Hepatocyte (in vitro differentiated cells): Measurements from ENCODE around the gene MAP7D3. TPM values are rescaled to one million over a fixed set of nuclear protein-coding genes. Genes with fewer than 3 reads are reported as not detected.

Experiments used
- DNase-seq: peaks from one replicate; pipeline ENCODE4 v3.0.0-alpha.2; 2016; ENCODE audit warnings: low spot score
- H2AFZ ChIP-seq: fragments of 200-600 bp; sonication (generic); 2 replicates; pipeline ENCODE4 v1.6.0; 2016; ENCODE audit warnings: antibody characterized with exemption, mild to moderate bottlenecking
- H3K27ac ChIP-seq: fragments of 200-600 bp; sonication (generic); 2 replicates; pipeline ENCODE4 v1.5.1; 2016; ENCODE audit warnings: mild to moderate bottlenecking
- H3K27me3 ChIP-seq: fragments of 200-600 bp; sonication (generic); 2 replicates; pipeline ENCODE4 v1.6.1; 2016
- H3K36me3 ChIP-seq: fragments of 200-600 bp; sonication (generic); replicated peaks from 2 replicates; pipeline ENCODE4 v1.5.1; 2016; ENCODE audit warnings: low read depth; ENCODE audit not compliant: insufficient read depth
- H3K4me1 ChIP-seq: fragments of 200-600 bp; sonication (generic); 2 replicates; pipeline ENCODE4 v1.5.1; 2016; ENCODE audit warnings: mild to moderate bottlenecking, moderate library complexity; ENCODE audit not compliant: insufficient read depth
- H3K4me2 ChIP-seq: fragments of 200-600 bp; sonication (generic); 2 replicates; pipeline ENCODE4 v1.6.0; 2016
- H3K4me3 ChIP-seq: fragments of 200-600 bp; sonication (generic); 2 replicates; pipeline ENCODE4 v1.5.1; 2016; ENCODE audit warnings: mild to moderate bottlenecking
- H3K79me2 ChIP-seq: fragments of 200-600 bp; sonication (generic); 2 replicates; pipeline ENCODE4 v1.6.0; 2017; ENCODE audit warnings: mild to moderate bottlenecking
- H3K9me2 ChIP-seq: fragments of 200-600 bp; sonication (generic); replicated peaks from 2 replicates; pipeline ENCODE4 v1.6.0; 2017; ENCODE audit warnings: mild to moderate bottlenecking; ENCODE audit not compliant: insufficient read depth
- H3K9me3 ChIP-seq: fragments of 200-600 bp; sonication (generic); 2 replicates; pipeline ENCODE4 v1.5.1; 2016; ENCODE audit warnings: low read depth, mild to moderate bottlenecking
- H4K20me1 ChIP-seq: fragments of 200-600 bp; sonication (generic); 2 replicates; pipeline ENCODE4 v1.6.0; 2016; ENCODE audit warnings: mild to moderate bottlenecking; ENCODE audit not compliant: insufficient read depth, poor library complexity, severe bottlenecking
- EZH2 ChIP-seq: fragments of 200-600 bp; sonication (generic); IDR thresholded peaks from 2 replicates; pipeline ENCODE4 v1.6.1; 2016; ENCODE audit warnings: antibody characterized with exemption, mild to moderate bottlenecking, borderline replicate concordance
- EZH2phosphoT487 ChIP-seq: fragments of 200-600 bp; sonication (generic); IDR thresholded peaks from one replicate; pipeline ENCODE4 v1.6.1; 2018; ENCODE audit warnings: antibody characterized with exemption, mild to moderate bottlenecking, low read depth, moderate library complexity; ENCODE audit not compliant: unreplicated experiment, severe bottlenecking
- WGBS: methylation state at CpG from one replicate; pipeline ENCODE4 v1.1.6; 2016; ENCODE audit warnings: low lambda C conversion rate; ENCODE audit errors: missing lambda C conversion rate; 5-methylcytosine and 5-hydroxymethylcytosine counted together
- polyA plus RNA-seq: library from polyadenylated mRNA; unstranded; fragments of >200 nt; fragmentation: Nextera tagmentation; extraction: Ambion mirVana; gene quantifications from 2 replicates; pipeline ENCODE4 v1.2.1, GENCODE V29; 2016
- total RNA-seq: library from RNA; depleted of rRNA; stranded (reverse); fragments of >200 nt; gene quantifications from 2 replicates; pipeline ENCODE4 v1.2.3, GENCODE V29; 2014
- TF ChIP-seq, protein P1 (sequence below): fragments of 200-600 bp; sonication (generic); IDR thresholded peaks from 2 replicates; pipeline ENCODE4 v1.5.1; 2016; ENCODE audit warnings: antibody characterized with exemption, mild to moderate bottlenecking; ENCODE audit not compliant: poor library complexity

The MAP7D3 gene
- total and polyA plus RNA-seq, 2 experiments from 2014 or later, result 3.9 to 6.8 TPM

DNA sequence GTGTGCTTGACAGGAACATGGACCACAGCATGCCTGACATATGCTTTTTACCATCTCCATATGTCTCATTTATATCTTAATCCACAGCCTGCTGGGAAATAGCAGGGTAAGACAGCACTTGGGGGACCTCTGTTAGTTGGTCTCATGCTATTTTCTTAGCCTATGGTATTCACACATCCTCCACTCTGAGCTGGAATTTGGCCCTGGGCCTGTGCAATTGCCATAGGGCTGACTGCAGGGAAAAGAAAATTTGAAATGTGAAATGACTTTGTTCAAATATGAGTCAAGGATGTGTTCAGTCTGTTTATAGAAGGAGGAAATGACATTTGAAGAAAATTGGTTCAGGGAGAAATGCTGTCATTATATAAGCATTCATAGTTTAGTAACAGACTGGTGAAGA is 9.6 kb upstream of the MAP7D3 start:
- H3K27ac ChIP-seq, result no peak overlapping the region
- H3K4me3 ChIP-seq, result no peak overlapping the region
- no peaks in the 10 kb centered on the region for H3K9me3 ChIP-seq
- DNase-seq, result no peak
- H3K36me3 ChIP-seq, result no peaks in the 10 kb centered on the region
- no peaks in the 10 kb centered on the region for H4K20me1 ChIP-seq
- TF ChIP-seq EZH2phosphoT487, result no peak
- TF ChIP-seq, protein P1, sequence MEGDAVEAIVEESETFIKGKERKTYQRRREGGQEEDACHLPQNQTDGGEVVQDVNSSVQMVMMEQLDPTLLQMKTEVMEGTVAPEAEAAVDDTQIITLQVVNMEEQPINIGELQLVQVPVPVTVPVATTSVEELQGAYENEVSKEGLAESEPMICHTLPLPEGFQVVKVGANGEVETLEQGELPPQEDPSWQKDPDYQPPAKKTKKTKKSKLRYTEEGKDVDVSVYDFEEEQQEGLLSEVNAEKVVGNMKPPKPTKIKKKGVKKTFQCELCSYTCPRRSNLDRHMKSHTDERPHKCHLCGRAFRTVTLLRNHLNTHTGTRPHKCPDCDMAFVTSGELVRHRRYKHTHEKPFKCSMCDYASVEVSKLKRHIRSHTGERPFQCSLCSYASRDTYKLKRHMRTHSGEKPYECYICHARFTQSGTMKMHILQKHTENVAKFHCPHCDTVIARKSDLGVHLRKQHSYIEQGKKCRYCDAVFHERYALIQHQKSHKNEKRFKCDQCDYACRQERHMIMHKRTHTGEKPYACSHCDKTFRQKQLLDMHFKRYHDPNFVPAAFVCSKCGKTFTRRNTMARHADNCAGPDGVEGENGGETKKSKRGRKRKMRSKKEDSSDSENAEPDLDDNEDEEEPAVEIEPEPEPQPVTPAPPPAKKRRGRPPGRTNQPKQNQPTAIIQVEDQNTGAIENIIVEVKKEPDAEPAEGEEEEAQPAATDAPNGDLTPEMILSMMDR, result no peak
- no peak for TF ChIP-seq EZH2
- H2AFZ ChIP-seq, result no peak overlapping the region
- no peaks in the 10 kb centered on the region for H3K4me1 ChIP-seq
- H3K4me2 ChIP-seq, result no peak overlapping the region
- H3K27me3 ChIP-seq, result no peaks in the 10 kb centered on the region
- H3K79me2 ChIP-seq, result no peaks in the 10 kb centered on the region
- H3K9me2 ChIP-seq, result no peaks in the 10 kb centered on the region

DNA sequence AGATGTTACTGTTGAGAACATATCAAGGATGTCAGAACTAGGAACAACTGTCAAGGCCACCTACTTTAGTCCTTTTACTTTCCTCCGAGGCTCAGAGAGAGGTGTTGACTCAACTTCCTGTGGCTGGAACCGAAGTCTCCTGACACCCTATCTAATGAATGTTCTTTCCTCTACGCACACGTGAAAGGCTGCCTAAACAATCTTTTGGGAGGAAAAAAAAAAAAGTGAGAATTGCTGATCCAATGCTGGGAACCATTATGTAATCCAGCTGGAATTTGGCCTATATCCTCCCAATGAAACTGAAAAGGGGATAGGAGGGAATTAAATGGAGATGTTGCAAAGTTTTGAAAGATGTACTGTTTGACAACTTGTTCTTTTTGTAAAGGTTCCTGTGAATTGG is 8.3 kb upstream of the MAP7D3 start:
- 40% methylated on average over 4 of the region's 4 CpGs for WGBS

DNA sequence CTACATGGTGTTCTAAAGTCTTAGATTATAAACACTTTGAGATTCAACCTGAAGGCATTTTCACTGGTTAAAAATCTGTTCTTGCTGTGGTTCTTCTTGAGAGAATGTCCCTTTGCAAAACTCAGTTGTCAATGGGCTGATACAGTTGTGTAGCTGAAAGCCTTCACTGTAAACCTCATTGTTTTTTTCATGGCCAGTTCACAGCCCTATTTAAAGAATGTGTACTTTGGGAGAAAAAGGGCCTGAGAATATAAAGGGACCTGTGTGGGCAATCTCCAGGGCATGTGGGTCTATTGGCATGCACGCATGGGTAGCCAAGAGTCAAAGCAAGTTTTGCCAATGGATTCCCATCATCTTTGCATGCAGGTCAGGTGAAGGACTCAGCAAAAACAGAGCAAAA is 7.8 kb upstream of the MAP7D3 start:
- no peaks in the 10 kb centered on the region for H3K9me3 ChIP-seq
- no peak for TF ChIP-seq EZH2
- TF ChIP-seq, protein P1, result no peak
- no peak for TF ChIP-seq EZH2phosphoT487
- H3K4me1 ChIP-seq, result no peaks in the 10 kb centered on the region
- no peaks in the 10 kb centered on the region for H3K36me3 ChIP-seq
- H3K4me2 ChIP-seq, result no peak overlapping the region
- H3K79me2 ChIP-seq, result no peaks in the 10 kb centered on the region
- DNase-seq, result no peak
- H4K20me1 ChIP-seq, result no peaks in the 10 kb centered on the region
- H2AFZ ChIP-seq, result no peak overlapping the region
- H3K9me2 ChIP-seq, result no peaks in the 10 kb centered on the region
- no peak overlapping the region for H3K4me3 ChIP-seq
- H3K27ac ChIP-seq, result no peak overlapping the region
- H3K27me3 ChIP-seq, result no peaks in the 10 kb centered on the region
- WGBS, result 76% methylated on average over 1 of the region's 1 CpG

More for the DNA sequence above, 8.3 kb upstream of the MAP7D3 start:
- TF ChIP-seq EZH2phosphoT487 (no peak), EZH2 (no peak)
- TF ChIP-seq, protein P1, result no peak
- no peaks in the 10 kb centered on the region for H3K9me3 ChIP-seq
- H3K36me3 ChIP-seq, result no peaks in the 10 kb centered on the region
- no peaks in the 10 kb centered on the region for H3K4me1 ChIP-seq
- H4K20me1 ChIP-seq, result no peaks in the 10 kb centered on the region
- no peaks in the 10 kb centered on the region for H3K79me2 ChIP-seq
- no peak overlapping the region for H3K27ac ChIP-seq
- H3K27me3 ChIP-seq, result no peaks in the 10 kb centered on the region
- no peak overlapping the region for H2AFZ ChIP-seq
- no peak overlapping the region for H3K4me2 ChIP-seq
- DNase-seq, result no peak
- H3K4me3 ChIP-seq, result no peak overlapping the region
- H3K9me2 ChIP-seq, result no peaks in the 10 kb centered on the region

DNA sequence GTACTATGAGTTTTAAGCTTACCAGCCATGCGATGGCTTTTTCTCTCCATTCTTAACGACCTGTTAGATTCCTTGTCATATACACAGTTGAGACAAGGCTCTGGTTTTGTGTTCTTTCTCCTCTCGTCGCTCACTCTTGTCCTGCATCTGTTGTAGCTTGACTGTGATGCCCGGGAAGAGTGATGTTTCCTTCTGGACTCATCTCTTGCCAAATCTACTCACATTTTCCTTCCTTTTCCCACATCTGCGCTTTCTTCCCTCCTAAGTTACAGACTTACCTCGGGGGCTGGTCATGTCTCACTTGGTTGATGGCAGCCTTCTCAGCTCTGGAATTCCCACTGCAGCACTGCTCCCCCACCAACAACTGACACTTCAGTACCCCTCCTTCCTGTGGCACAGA is 4.8 kb upstream of the MAP7D3 start:
- 58% methylated on average over 7 of the region's 7 CpGs for WGBS
- H3K4me1 ChIP-seq, result no peaks in the 10 kb centered on the region
- H2AFZ ChIP-seq, result no peak overlapping the region
- H3K27me3 ChIP-seq, result no peaks in the 10 kb centered on the region
- no peak overlapping the region for H3K27ac ChIP-seq
- TF ChIP-seq, protein P1, result no peak
- TF ChIP-seq EZH2 (no peak), EZH2phosphoT487 (no peak)
- H3K79me2 ChIP-seq, result no peaks in the 10 kb centered on the region
- no peak for DNase-seq
- H3K9me3 ChIP-seq, result no peaks in the 10 kb centered on the region
- H3K36me3 ChIP-seq, result no peaks in the 10 kb centered on the region
- H4K20me1 ChIP-seq, result no peaks in the 10 kb centered on the region
- no peak overlapping the region for H3K4me3 ChIP-seq
- H3K9me2 ChIP-seq, result no peaks in the 10 kb centered on the region
- H3K4me2 ChIP-seq, result no peak overlapping the region
